Measurements from ENCODE around the gene OSBPL9.
"Not testable (repeated sequence)": the region's sequence is repeated elsewhere in the genome, so short reads cannot be mapped to it uniquely, and the experiment has no call there.

OSBPL9 gene

GRCh38 chr1:51799372-51799771, 182.5 kb downstream of the OSBPL9 start:
- DNase-seq: no peak

GRCh38 chr1:51814513-51814912, 197.6 kb downstream of the OSBPL9 start:
- no peak for DNase-seq

- DNase-seq: no peak
Measured at GRCh38 chr1:51818487-51818886, 201.6 kb downstream of the OSBPL9 start.

DNA sequence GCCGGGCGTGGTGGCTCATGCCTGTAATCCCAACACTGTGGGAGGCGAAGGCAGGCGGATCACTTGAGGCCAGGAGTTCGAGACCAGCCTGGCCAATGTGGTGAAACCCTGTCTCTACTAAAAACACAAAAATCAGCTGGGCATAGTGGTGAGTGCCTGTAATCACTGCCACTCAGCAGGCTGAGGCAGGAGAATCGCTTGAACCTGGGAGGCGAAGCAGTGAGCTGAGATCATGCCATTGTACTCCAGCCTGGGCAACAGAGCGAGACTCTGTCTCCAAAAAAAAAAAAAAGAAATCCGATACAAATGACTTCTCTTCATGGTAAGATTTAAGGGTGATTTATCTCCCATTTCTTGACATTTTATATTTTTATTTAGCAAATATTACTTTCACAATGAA, 202.1 kb downstream of the OSBPL9 start:
- DNase-seq: not testable (repeated sequence)

DNA sequence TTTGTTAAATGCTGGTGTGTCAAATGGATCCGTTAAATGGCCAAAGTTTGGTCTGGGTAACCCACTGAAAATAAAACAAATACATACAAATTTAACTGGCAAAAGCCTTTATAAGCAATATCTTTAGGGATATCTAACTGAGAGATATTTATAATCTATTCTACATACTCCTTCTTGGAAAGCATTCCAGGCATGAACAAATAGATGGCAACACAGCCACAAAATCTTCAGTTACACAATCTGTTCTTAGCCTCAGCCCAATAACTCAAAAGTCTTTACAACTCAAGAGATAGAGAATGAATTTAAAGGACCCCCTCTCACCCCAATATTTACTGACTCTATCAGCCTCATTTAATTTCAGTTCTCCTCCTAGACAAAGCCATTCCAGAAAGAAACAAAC, 202.9 kb downstream of the OSBPL9 start:
- no peak for DNase-seq

GRCh38 chr1:51829058-51829457, 212.2 kb downstream of the OSBPL9 start:
- no peak for DNase-seq

DNA sequence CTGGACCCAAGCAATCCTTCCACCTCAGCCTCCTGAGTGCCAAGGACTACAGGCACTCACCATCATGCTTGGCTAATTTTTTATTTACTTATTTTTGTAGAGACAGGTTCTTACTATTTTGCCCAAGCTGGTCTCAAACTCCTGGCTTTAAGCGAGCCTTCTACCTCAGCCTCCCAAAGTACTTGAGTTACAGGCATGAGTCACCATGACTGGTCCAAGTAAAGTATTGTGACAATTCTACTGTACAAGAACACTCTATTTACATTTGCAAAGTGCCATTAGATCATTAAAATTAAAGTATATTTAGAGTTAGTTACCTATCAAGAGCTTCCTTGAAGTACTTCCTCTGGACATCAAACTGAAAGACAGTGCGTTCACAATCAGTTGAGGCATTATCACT, 216.8 kb downstream of the OSBPL9 start:
- DNase-seq: no peak

DNA sequence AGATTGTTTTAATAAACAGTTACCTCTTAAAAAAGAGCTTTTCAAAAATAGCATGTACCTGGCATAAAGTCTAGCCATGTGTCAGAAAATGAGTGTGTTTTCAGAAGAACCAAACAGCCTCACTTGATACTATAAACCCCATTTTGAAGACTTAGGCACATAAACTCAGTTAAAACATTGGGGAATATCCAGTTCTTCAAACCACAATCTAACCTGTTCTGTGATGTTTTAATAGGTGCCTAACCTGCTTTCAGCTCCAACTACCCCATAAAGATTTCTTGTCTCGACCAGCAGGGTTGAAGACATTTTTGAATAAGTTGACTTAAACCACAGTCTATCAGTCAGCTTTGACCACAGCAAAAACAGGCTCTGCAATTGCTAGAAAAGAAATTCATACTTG, 220.4 kb downstream of the OSBPL9 start:
- no peak for DNase-seq

Measured in activated CD8-positive, alpha-beta memory T cell treated with anti-CD3 and anti-CD28 coated beads, Interleukin-2, amount 50 U/mL, for 4 hours (primary cell).